ENCODE data around the gene ATP6V0A4. TPM values are rescaled to one million over a fixed set of nuclear protein-coding genes. Genes with fewer than 3 reads are reported as not detected.

ATP6V0A4 gene
- total RNA-seq, 6 donors from 2014 or later = 0.49 to 1.9 (median 1.3) TPM; not detected in 2

- TF ChIP-seq POLR2AphosphoS5 (IDR thresholded peaks at IDR 0.05) (no peak), CTCF (IDR thresholded peaks at IDR 0.05) (no peak), EP300 (IDR thresholded peaks at IDR 0.05) (no peak), POLR2A (IDR thresholded peaks at IDR 0.05) (no peak)
- Histone ChIP-seq H3K27me3 (no peaks in the 10 kb centered on the region), H3K4me3 (peak overlapping the region in 3 of 4 donors; percentile 8 to 19 (median 11)), H3K4me1 (peaks cover 7 to 14% (median 11%) of the 10 kb centered on the region in 4 donors), H3K27ac (peak overlapping the region in 1 of 4 donors; percentile 36), H3K9me3 (no peaks in the 10 kb centered on the region), H3K36me3 (peaks cover 0 to 2% (median 0%) of the 10 kb centered on the region in 4 donors)
- no peak for DNase-seq
- 70 to 76% methylated on average over 9 of the region's 9 CpGs for WGBS, 2 donors
- ATAC-seq (ENCODE audit: low FRiP score in 2 of 2) = no peak
Observed at GRCh38 chr7:138838166-138838565, 40.2 kb upstream of the ATP6V0A4 start.

GRCh38 chr7:138837627-138838026 is 39.6 kb upstream of the ATP6V0A4 start:
- Histone ChIP-seq H3K4me3 (peak overlapping the region in 3 of 4 donors; percentile 8 to 19 (median 11)), H3K4me1 (peaks cover 7 to 14% (median 11%) of the 10 kb centered on the region in 4 donors), H3K27me3 (no peaks in the 10 kb centered on the region), H3K9me3 (no peaks in the 10 kb centered on the region), H3K27ac (peak overlapping the region in 2 of 4 donors; percentile 17 to 36), H3K36me3 (peaks cover 0 to 2% (median 0%) of the 10 kb centered on the region in 4 donors)
- TF ChIP-seq EP300 (IDR thresholded peaks at IDR 0.05) = no peak
- TF ChIP-seq CTCF (IDR thresholded peaks at IDR 0.05) = no peak
- TF ChIP-seq POLR2AphosphoS5 (IDR thresholded peaks at IDR 0.05) = no peak
- no peak for TF ChIP-seq POLR2A (IDR thresholded peaks at IDR 0.05)
- ATAC-seq (ENCODE audit: low FRiP score in 2 of 2) (peak in 1 of 2 donors; percentile 48), DNase-seq (no peak)
- WGBS, 2 donors = 42 to 47% methylated on average over 3 to 13 of the region's 13 CpGs

GRCh38 chr7:138835087-138835486 is 37.1 kb upstream of the ATP6V0A4 start:
- 91 to 92% methylated on average over 11 of the region's 11 CpGs for WGBS, 2 donors
- no peak for ATAC-seq (ENCODE audit: low FRiP score in 2 of 2)

GRCh38 chr7:138834583-138834982 is 36.6 kb upstream of the ATP6V0A4 start:
- Histone ChIP-seq H3K9me3 (no peaks in the 10 kb centered on the region), H3K36me3 (peaks cover 0 to 2% (median 0%) of the 10 kb centered on the region in 4 donors), H3K4me3 (no peak overlapping the region), H3K4me1 (peaks cover 7 to 14% (median 11%) of the 10 kb centered on the region in 4 donors), H3K27ac (no peak overlapping the region), H3K27me3 (no peaks in the 10 kb centered on the region)
- ATAC-seq (ENCODE audit: low FRiP score in 2 of 2) (no peak), DNase-seq (no peak)
- TF ChIP-seq POLR2AphosphoS5 (IDR thresholded peaks at IDR 0.05) (no peak), EP300 (IDR thresholded peaks at IDR 0.05) (no peak), CTCF (IDR thresholded peaks at IDR 0.05) (no peak), POLR2A (IDR thresholded peaks at IDR 0.05) (no peak)
- WGBS, 2 donors = 93 to 94% methylated on average over 9 of the region's 9 CpGs

More at GRCh38 chr7:138835087-138835486, 37.1 kb upstream of the ATP6V0A4 start:
- no peak for TF ChIP-seq EP300 (IDR thresholded peaks at IDR 0.05)
- TF ChIP-seq CTCF (IDR thresholded peaks at IDR 0.05) = no peak
- TF ChIP-seq POLR2A (IDR thresholded peaks at IDR 0.05) = no peak
- TF ChIP-seq POLR2AphosphoS5 (IDR thresholded peaks at IDR 0.05) = no peak
- H3K27me3 ChIP-seq = no peaks in the 10 kb centered on the region
- H3K4me3 ChIP-seq = no peak overlapping the region
- no peaks in the 10 kb centered on the region for H3K9me3 ChIP-seq
- no peak for DNase-seq
- H3K4me1 ChIP-seq = peaks cover 7 to 14% (median 11%) of the 10 kb centered on the region in 4 donors
- H3K36me3 ChIP-seq = peaks cover 0 to 2% (median 0%) of the 10 kb centered on the region in 4 donors
- H3K27ac ChIP-seq = no peak overlapping the region

GRCh38 chr7:138833596-138833995 is 35.6 kb upstream of the ATP6V0A4 start:
- no peak overlapping the region for H3K4me3 ChIP-seq
- DNase-seq (no peak), ATAC-seq (ENCODE audit: low FRiP score in 2 of 2) (no peak)
- H3K4me1 ChIP-seq = peaks cover 7 to 14% (median 11%) of the 10 kb centered on the region in 4 donors
- TF ChIP-seq POLR2AphosphoS5 (IDR thresholded peaks at IDR 0.05) = no peak
- no peak for TF ChIP-seq CTCF (IDR thresholded peaks at IDR 0.05)
- no peak for TF ChIP-seq POLR2A (IDR thresholded peaks at IDR 0.05)
- 64 to 71% methylated on average over 5 of the region's 5 CpGs for WGBS, 2 donors
- H3K36me3 ChIP-seq = peaks cover 0 to 2% (median 0%) of the 10 kb centered on the region in 4 donors
- H3K27me3 ChIP-seq = no peaks in the 10 kb centered on the region
- no peak overlapping the region for H3K27ac ChIP-seq
- no peaks in the 10 kb centered on the region for H3K9me3 ChIP-seq

All from upper lobe of left lung (tissue), 6 donors.